SU-DHL-6 (cell line): ENCODE data around the gene HMGCS1.
"Not testable (repeated sequence)": the region's sequence is repeated elsewhere in the genome, so short reads cannot be mapped to it uniquely, and the experiment has no call there.

Source experiments
- H2AFZ ChIP-seq: fragments of 200-600 bp; sonication (generic); 2 replicates; pipeline ENCODE4 v1.6.1; 2014; ENCODE audit warnings: low read depth, mild to moderate bottlenecking, moderate library complexity, mixed read lengths, antibody characterized with exemption, low read length; ENCODE audit not compliant: severe bottlenecking
- H3F3A ChIP-seq: fragments of 200-600 bp; shearing (Covaris generic); 2 replicates; pipeline ENCODE4 v1.6.0; 2016; ENCODE audit warnings: antibody characterized with exemption, mild to moderate bottlenecking; ENCODE audit not compliant: insufficient read depth
- H3K27ac ChIP-seq: fragments of 200-600 bp; sonication (generic); 2 replicates; pipeline ENCODE4 v1.5.1; 2016; ENCODE audit warnings: low read depth, mild to moderate bottlenecking, low read length, moderate library complexity, mixed read lengths
- H3K27me3 ChIP-seq: fragments of 200-600 bp; sonication (generic), shearing (Covaris generic); 2 replicates; pipeline ENCODE4 v1.6.0; 2014; ENCODE audit warnings: mild to moderate bottlenecking, low read length
- H3K36me3 ChIP-seq: fragments of 200-600 bp; sonication (generic); 2 replicates; pipeline ENCODE4 v1.6.1; 2014; ENCODE audit warnings: mild to moderate bottlenecking, low read length, mixed read lengths
- H3K4me2 ChIP-seq: fragments of 300-600, 200-600 bp; shearing (Covaris generic), sonication (generic); 2 replicates; pipeline ENCODE4 v1.6.0; 2014; ENCODE audit warnings: low read length, low read depth, mild to moderate bottlenecking; ENCODE audit not compliant: poor library complexity, severe bottlenecking
- H3K4me3 ChIP-seq: fragments of 200-600 bp; sonication (generic); 2 replicates; pipeline ENCODE4 v1.5.1; 2014; ENCODE audit warnings: antibody characterized with exemption, low read length, mild to moderate bottlenecking, mixed read lengths; ENCODE audit not compliant: insufficient read depth, poor library complexity, severe bottlenecking
- H3K79me2 ChIP-seq: fragments of 200-600 bp; sonication (generic); 2 replicates; pipeline ENCODE4 v1.6.1; 2014; ENCODE audit warnings: mild to moderate bottlenecking, low read length, moderate library complexity; ENCODE audit not compliant: insufficient read depth
- H3K9ac ChIP-seq: fragments of 200-600 bp; sonication (generic); 2 replicates; pipeline ENCODE4 v1.7.0; 2014; ENCODE audit warnings: mild to moderate bottlenecking, low read length
- H3K9me2 ChIP-seq: fragments of 200-600 bp; sonication (generic); replicated peaks from 2 replicates; pipeline ENCODE4 v1.6.1; 2014; ENCODE audit warnings: low read length; ENCODE audit not compliant: insufficient read depth
- H3K9me3 ChIP-seq: fragments of 200-600 bp; sonication (generic); 2 replicates; pipeline ENCODE4 v1.6.1; 2014; ENCODE audit warnings: low read length, mixed read lengths; ENCODE audit not compliant: insufficient read depth
- H4K20me1 ChIP-seq: fragments of 200-600 bp; sonication (generic); 2 replicates; pipeline ENCODE4 v1.6.1; 2014; ENCODE audit warnings: low read depth, mild to moderate bottlenecking, antibody characterized with exemption, low read length, moderate library complexity, mixed read lengths
- EZH2phosphoT487 ChIP-seq: fragments of 200-600 bp; sonication (generic), shearing (Covaris generic); conservative IDR thresholded peaks from 2 replicates; pipeline ENCODE4 v1.6.1; 2018; ENCODE audit warnings: mild to moderate bottlenecking, antibody characterized with exemption, low read length, moderate library complexity, mixed read lengths
- TF ChIP-seq, protein P1 (sequence below): fragments of 200-600 bp; sonication (generic); IDR thresholded peaks from one replicate; pipeline ENCODE4 v1.5.1; 2017; ENCODE audit warnings: antibody characterized with exemption, mild to moderate bottlenecking, low read length, moderate library complexity; ENCODE audit not compliant: insufficient read depth, poor library complexity, severe bottlenecking

Gene HMGCS1

DNA sequence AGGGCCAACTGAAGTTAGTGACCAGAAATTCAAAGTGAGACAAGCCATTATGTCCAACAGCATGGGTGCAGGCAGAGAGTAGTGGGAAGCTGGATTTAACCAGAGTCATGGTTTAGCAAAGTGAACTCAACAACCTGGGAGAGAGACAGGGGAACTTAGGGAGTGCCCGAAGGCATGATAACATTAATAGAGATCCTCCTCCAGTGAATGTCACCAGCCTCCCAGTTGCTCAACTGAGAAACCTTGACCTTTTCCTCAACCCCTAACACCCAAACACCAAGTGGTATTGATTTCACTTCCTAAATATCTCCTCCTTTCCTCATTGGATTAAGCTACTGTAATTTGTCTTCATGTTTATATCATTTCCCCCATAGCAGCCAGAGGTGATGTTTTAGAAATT, 42.6 kb downstream of the HMGCS1 start:
- H3K4me2 ChIP-seq = no peak overlapping the region
- H3K9me2 ChIP-seq = no peaks in the 10 kb centered on the region
- no peaks in the 10 kb centered on the region for H3K36me3 ChIP-seq
- H4K20me1 ChIP-seq = no peaks in the 10 kb centered on the region
- H3K79me2 ChIP-seq = no peaks in the 10 kb centered on the region
- H3K4me3 ChIP-seq = no peak overlapping the region
- no peaks in the 10 kb centered on the region for H3K9me3 ChIP-seq
- no peak overlapping the region for H3K9ac ChIP-seq
- no peak overlapping the region for H2AFZ ChIP-seq
- no peaks in the 10 kb centered on the region for H3K27me3 ChIP-seq
- no peaks in the 10 kb centered on the region for H3F3A ChIP-seq
- no peak overlapping the region for H3K27ac ChIP-seq
- TF ChIP-seq EZH2phosphoT487 = no peak
- TF ChIP-seq, protein P1, sequence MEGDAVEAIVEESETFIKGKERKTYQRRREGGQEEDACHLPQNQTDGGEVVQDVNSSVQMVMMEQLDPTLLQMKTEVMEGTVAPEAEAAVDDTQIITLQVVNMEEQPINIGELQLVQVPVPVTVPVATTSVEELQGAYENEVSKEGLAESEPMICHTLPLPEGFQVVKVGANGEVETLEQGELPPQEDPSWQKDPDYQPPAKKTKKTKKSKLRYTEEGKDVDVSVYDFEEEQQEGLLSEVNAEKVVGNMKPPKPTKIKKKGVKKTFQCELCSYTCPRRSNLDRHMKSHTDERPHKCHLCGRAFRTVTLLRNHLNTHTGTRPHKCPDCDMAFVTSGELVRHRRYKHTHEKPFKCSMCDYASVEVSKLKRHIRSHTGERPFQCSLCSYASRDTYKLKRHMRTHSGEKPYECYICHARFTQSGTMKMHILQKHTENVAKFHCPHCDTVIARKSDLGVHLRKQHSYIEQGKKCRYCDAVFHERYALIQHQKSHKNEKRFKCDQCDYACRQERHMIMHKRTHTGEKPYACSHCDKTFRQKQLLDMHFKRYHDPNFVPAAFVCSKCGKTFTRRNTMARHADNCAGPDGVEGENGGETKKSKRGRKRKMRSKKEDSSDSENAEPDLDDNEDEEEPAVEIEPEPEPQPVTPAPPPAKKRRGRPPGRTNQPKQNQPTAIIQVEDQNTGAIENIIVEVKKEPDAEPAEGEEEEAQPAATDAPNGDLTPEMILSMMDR = no peak

DNA sequence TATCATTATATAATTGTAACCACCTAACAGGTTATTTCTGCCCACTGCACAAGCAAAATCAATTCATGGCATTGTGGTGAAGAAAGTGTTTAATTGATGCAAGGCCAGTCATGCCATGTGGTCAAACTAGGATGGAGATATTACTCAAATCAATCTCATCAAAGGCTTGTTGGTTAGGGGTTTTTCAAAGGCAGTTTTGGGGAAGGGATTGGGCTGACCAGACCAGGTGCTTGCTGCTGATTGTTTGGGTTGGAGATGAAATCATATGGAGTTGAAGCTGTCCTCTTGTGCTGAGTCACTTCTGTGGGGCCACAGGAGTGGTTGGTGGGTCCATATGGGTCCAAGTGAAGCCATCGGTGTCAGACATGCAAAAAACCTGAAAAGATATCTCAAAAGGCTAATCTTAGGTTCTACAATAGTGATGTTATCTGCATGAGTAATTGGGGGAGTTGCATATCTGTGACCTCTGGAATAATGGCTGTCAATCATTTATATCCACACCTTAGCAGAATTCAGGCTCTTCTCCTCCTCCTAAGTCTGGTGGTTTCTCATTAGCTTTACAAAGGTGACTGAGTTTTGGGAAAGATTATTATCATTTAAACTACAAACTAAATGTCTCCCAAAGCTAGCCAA, 44.9 kb downstream of the HMGCS1 start:
- no peaks in the 10 kb centered on the region for H3K9me3 ChIP-seq
- H3K79me2 ChIP-seq = no peaks in the 10 kb centered on the region
- no peak overlapping the region for H3K4me2 ChIP-seq
- no peak overlapping the region for H3K4me3 ChIP-seq
- H3K36me3 ChIP-seq = no peaks in the 10 kb centered on the region
- H2AFZ ChIP-seq = no peak overlapping the region
- H3K27ac ChIP-seq = no peak overlapping the region
- H3F3A ChIP-seq = no peaks in the 10 kb centered on the region
- no peaks in the 10 kb centered on the region for H3K9me2 ChIP-seq
- H4K20me1 ChIP-seq = no peaks in the 10 kb centered on the region
- no peaks in the 10 kb centered on the region for H3K27me3 ChIP-seq
- H3K9ac ChIP-seq = no peak overlapping the region
- TF ChIP-seq, protein P1 = no peak
- no peak for TF ChIP-seq EZH2phosphoT487

DNA sequence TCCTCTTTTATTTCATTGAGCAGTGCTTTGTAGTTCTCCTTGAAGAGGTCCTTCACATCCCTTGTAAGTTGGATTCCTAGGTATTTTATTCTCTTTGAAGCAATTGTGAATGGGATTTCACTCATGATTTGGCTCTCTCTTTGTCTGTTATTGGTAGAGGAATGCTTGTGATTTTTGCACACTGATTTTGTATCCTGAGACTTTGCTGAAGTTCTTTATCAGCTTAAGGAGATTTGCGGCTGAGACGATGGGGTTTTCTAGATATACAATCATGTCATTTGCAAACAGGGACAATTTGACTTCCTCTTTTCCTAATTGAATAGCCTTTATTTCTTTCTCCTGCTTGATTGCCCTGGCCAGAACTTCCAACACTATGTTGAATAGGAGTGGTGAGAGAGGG, 50.9 kb downstream of the HMGCS1 start:
- H3K9me2 ChIP-seq, H3K9ac ChIP-seq, H3K79me2 ChIP-seq, H3K27ac ChIP-seq, H3F3A ChIP-seq, H3K9me3 ChIP-seq, H2AFZ ChIP-seq, H3K27me3 ChIP-seq, H3K36me3 ChIP-seq, H4K20me1 ChIP-seq, H3K4me3 ChIP-seq, H3K4me2 ChIP-seq: not testable (repeated sequence)

DNA sequence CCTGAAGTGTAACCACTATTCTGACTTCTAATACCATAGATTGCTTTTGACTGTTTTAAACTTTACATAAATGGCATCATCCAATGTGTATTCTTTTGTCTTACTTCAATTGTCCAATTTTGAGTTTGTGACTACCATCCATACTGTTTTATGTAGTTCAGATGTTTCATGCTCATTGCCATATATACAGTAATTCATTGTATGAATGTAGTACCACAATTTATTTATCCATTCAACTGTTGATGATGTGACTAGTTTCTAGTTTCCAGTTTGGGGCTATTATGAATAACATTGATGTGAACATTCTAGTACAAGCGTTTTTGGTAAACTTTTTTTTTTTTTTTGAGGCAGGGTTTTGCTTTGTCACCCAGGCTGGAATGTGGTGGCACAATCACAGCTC, 55.1 kb downstream of the HMGCS1 start:
- Histone ChIP-seq H2AFZ (no peak overlapping the region), H3K4me3 (no peak overlapping the region), H3K9me2 (no peaks in the 10 kb centered on the region), H3F3A (no peaks in the 10 kb centered on the region), H3K27me3 (no peaks in the 10 kb centered on the region), H4K20me1 (no peaks in the 10 kb centered on the region), H3K27ac (no peak overlapping the region), H3K79me2 (no peaks in the 10 kb centered on the region), H3K4me2 (no peak overlapping the region), H3K36me3 (no peaks in the 10 kb centered on the region), H3K9ac (no peak overlapping the region), H3K9me3 (no peaks in the 10 kb centered on the region)
- TF ChIP-seq, protein P1 = no peak
- TF ChIP-seq EZH2phosphoT487 = no peak
